HG02870 (cell line): ENCODE results near the gene AP1S2.

Experiments
- ATAC-seq: cut with Tn5 transposase; IDR thresholded peaks from one replicate; pipeline ENCODE4 v1.9.1; 2021; ENCODE audit warnings: mild to moderate bottlenecking, moderate library complexity; ENCODE audit not compliant: unreplicated experiment

AP1S2 gene

DNA sequence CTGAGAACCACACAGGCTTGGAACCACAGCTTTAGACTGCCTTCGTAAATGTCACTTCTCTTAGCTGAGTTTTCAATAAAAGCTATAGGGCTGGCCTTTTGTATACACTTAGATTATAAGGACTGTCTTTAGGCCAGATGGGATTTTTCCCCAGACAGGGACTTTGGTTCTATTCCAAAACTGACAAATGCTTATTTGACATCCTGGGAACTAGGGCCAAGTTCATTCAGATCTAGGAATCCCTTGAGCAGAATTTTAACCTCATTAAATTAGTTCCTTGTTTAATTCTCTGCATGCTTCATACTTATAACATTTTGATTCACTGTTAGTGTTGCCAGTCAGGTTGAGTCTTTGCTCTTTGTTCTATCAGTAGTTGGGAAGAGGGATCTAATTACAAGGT, 41.2 kb downstream of the AP1S2 start:
- no peak for ATAC-seq

GRCh38 chrX:15812192-15812938, 42.2 kb downstream of the AP1S2 start:
- ATAC-seq, result no peak

- ATAC-seq, result no peak
Measured at GRCh38 chrX:15808254-15808653, 46.4 kb downstream of the AP1S2 start.

DNA sequence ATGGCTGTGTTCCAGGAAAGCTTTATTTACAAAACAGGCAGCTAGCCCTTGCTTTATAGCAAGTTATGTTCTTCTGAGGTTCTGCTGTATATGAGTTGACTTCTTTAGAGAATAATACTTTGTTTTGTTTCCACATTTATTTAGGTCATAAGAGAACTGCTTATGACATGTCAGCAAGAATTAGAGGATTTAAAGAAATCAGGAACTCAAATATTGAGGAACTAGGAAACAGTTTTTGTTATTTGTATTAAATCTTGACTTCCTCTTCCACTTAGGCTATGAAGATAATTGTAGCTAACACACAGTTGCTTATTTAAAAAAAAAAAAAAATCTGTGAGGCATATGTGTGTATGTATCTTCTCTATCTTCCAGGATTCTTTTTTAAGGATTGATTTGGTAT, 50.0 kb downstream of the AP1S2 start:
- ATAC-seq, result no peak

DNA sequence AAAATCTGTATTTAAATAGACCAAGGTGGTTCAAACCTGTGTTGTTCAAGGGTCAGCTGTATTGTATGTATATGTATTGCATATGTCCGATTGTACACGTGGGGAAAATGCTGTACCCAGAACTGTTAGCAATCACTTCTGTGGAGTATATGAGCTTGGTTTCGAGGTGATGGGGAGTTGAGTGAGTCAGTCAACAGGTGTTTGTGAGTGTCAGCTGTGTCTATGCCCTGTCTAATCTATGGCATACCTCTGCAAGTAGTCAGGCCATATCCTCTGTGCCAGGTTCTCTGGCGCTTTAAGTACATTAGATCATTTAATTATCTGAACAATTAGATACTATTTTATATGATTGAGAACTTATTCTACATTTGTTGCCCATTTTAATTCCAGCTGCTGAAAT, 56.9 kb downstream of the AP1S2 start:
- no peak for ATAC-seq

GRCh38 chrX:15790769-15791290, 63.8 kb downstream of the AP1S2 start:
- peak; percentile 10 for ATAC-seq

DNA sequence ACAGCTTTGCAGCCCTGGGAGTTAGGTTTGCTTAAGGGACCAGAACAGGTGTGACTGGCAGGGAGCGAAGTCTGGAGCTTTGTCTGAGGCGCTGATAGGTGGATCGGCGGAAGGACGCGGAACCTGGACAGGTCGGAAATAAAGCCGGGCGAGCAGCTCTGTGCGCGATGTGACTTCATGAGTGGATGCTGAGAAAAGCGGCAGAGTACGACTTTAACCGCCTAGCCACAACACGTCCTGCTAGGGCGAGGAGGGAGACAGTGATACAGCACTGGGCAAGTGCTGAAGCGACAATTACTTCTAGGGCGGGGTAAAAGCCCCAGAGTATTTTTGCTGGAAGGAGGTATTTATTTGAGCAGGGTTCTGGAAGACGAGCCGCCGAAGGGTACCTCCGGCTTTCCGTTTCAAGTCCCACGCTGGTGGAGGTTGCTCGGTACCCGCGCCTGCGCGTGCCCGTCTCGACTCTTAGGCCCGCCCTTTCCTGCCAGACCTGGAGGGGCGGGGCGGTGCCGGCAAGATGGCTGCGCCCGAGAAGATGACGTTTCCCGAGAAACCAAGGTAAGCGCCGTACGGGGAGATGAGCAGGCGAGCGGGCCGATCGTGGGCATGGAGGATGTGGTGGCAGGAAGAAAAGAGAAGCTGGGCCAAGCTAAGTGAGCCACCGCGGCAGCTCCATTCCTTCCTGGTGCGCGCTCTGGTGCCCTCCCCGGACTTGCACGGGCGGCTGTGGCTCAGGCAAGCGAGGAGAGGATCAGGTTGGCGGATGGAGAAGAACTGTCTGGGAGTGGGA, 64.4 kb downstream of the AP1S2 start, which contains the start of gene ZRSR2:
Gene ZRSR2 (plus strand): TSS at position 506 of the 790 bp plus-strand sequence. CDS start 12 bp downstream, at position 518.
- ATAC-seq, result peak; percentile 90

GRCh38 chrX:15786915-15787314, 67.7 kb downstream of the AP1S2 start:
- ATAC-seq, result no peak

DNA sequence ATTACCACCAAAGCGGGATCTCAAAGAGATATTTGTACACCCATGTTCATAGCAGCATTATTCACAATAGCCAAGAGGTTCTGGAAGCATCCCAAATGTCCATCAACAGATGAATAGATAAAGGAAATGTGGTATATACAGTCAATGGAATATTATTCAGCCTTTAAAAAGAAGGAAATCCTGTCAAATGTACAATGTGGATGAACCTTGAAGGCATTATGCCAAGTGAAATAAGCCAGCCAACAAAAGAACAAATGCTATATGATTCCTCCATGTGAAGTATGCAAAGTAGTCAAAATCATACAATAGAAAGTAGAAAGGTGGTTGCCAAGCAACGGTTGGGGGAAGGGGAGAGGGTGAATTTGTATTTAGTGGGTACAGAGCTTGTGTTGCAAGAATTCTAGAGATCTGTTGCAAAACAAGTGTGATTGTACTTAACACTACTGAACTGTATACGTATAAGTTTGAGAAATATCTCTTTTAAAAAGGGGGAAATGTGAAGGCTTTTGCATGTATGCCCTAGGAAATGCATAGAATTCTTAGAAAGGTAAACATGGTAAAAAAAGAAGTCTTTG, 69.3 kb downstream of the AP1S2 start:
- ATAC-seq, result no peak

DNA sequence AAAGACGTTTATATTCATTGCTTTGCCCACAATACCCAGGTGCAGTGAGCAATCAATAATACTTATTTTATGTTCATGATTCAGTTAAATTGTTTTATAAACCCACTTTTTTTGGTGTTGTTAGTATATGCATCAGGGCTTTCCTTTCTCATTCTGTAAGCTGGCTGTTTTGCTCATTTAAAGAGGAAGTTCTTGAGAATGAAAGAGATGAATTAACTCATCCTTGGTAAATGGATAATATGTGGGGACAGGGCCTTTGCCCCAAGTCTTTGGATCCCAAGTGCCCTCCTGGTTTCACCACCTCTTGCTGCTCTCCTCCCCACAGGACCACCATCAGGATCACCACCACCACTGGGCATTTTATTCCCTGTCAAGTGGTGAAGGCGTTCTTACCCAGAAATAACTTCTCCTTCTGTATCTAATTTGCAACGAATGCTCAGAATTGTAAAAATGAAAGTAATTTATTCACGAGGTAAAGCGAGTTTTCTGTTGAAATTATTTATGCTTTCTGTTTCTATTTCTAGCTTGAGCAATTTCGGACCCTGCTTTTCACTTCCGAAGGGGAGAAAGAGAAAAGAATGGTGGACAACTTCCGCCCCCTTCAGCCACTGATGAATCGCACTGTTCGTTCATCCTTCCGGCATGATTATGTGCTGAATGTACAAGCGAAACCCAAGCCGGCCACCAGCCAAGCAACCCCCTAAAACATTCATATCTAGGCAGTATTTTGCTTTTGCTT, 72.5 kb downstream of the AP1S2 start:
- peak; percentile 93 for ATAC-seq
